HG02678 (cell line): Measurements from ENCODE around the gene CEP104.
"Not testable (repeated sequence)": the region's sequence is repeated elsewhere in the genome, so short reads cannot be mapped to it uniquely, and the experiment has no call there.

Source experiments
- ATAC-seq: cut with Tn5 transposase; IDR thresholded peaks from one replicate; pipeline ENCODE4 v1.9.1; 2021; ENCODE audit warnings: mild to moderate bottlenecking, moderate library complexity; ENCODE audit not compliant: unreplicated experiment

Gene CEP104

DNA sequence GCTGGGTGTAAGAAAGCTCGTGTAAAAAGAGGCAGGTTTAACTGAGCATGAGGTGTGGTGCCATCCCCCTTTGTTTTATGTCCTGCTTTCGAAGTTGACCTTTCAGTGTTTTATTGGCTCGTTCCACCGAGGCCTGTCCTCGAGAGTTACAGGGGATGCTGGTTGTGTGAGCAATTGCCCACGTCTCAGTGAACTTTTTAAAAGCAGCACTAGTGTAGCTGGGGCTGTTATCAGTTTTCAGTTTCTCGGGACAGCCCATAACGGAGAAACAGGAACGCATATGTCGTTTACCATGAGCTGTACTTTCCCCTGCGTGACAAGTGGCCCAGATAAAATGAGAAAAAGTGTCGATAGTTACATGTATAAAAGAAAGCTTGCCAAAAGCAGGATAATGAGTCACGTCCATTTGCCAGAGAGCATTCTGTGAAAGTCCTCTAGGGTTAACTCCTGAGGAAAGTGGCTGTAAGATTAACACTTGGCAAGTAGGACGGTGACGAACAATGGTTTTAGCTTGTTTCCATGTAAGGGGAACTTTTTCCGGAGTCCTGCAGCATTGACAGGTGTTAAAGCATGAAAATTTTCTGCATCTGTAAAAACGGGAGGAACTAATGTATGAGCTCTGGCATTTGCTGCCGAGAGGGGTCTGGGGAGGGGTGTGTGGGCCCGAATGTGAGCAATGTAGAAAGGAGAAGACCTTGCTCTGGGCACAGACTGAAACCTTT lies 52.9 kb downstream of the CEP104 start:
- ATAC-seq = no peak

DNA sequence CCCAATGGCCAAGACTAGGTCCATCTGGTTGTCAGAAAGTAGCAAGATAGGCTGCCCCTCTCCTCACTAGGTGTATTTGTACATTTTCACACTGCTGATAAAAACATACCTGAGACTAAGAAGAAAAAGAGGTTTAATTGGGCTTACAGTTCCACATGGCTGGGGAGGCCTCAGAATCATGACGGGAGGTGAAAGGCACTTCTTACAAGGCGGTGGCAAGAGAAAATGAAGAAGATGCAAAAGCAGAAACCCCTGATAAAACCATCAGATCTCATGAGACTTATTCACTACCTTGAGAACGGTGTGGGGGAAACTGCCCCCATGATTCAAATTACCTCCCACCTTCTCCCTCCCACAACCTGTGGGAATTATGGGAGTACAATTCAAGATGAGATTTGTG lies 56.2 kb downstream of the CEP104 start:
- not testable (repeated sequence) for ATAC-seq

DNA sequence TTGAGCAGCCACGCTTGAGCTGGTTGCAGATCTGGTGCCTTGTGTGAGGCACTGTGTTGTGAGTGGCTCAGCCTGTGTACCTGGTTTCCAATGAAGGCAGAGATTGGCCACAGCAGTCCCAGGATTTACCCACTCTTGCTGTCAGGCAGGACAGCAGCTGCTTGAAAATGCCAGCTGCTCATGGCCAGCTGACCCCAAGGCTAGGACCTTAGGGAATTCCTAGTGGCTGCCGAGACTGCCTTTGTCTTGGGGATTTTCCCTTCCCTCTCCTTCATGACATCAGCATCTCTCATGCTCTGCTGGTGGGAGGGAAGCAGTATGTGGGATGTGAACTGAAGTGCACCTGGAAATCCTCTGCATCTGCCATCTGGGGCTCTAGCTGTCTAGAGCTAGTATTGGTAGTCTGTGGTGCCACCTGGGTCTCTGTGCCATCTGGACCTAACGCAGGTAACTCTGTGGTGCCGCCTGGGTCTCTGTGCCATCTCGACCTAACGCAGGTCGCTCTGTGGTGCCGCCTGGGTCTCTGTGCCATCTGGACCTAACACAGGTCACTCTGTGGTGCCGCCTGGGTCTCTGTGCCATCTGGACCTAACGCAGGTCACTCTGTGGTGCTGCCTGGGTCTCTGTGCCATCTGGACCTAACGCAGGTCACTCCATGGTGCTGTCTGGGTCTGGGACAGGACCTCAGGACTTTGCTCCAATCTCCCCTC lies 56.9 kb downstream of the CEP104 start:
- ATAC-seq = no peak

- ATAC-seq = peak; percentile 98
Observed at GRCh38 chr1:3796215-3797061, 60.6 kb downstream of the CEP104 start, which contains the start of gene LRRC47. TSS of gene LRRC47 (minus strand) at chr1:3796498. CDS start at chr1:3796476, 22 bp downstream.

- no peak for ATAC-seq
Observed at GRCh38 chr1:3795453-3796214, 61.4 kb downstream of the CEP104 start.

GRCh38 chr1:3790952-3791351 lies 66.1 kb downstream of the CEP104 start:
- ATAC-seq = no peak

DNA sequence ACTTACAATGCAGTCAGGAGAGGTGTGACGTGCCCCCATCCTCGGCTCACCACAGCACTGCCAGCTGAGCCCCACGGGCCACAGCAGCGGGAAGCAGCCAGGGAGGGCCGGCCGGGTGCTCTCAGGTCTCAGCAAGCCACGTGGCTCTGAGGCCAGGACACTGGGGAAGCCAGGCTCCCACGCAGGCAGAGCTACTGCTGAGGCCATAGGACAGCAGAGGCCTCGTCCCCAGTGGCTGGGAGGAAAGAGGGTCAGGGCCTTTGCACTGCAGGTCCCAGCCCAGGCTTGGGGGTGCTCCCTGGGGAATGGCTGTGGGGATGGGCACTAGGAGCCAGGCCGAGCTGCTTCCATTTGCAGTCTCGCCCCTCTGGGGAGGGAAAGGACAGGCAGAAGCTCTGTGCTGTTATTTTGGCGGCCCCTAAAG lies 66.5 kb downstream of the CEP104 start:
- ATAC-seq = no peak

DNA sequence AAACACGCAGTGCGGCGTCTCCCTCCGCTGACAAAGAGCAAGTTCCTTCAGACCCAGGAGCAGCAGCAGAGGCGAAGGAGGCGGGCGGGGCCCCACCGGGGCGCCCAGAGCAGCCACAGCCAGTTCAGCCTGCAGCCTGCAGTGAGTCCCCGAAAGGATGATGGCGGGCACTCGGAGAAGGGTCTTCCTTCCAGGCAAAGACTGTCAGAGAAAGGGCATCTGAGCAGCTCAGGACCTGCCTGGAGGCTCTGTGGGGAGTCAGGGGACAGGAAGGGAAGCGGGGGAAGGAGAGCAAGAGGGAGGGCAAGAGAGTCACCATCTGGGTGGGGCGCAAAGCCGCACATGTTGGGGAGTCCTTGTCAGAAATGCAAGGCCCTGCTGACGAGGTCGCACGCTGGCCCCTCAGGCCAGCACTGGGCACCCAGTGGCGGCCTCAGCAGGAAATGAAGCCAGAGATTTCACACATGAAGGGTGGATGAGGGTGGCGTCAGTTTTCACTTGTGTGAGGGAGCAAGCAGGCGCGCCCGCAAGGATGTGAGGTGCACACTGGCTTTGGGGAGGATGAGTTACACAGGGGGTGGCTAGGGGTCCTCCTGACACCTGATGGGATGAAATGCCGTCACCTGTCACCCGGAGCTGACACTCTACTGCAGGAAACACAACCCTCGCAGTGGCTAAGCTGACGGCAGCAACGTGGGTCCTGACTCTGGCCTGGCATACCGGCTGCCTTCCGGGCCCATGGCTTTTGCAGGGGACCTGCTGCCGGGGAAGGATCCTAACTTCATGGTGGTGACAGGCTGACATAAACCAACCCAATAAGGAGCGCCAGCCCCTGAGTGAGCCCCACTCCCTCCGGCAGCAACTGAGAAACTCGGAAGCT lies 67.3 kb downstream of the CEP104 start:
- no peak for ATAC-seq

GRCh38 chr1:3788756-3789420 lies 68.1 kb downstream of the CEP104 start:
- ATAC-seq = no peak

- no peak for ATAC-seq
Observed at GRCh38 chr1:3787745-3788605, 69.0 kb downstream of the CEP104 start.

DNA sequence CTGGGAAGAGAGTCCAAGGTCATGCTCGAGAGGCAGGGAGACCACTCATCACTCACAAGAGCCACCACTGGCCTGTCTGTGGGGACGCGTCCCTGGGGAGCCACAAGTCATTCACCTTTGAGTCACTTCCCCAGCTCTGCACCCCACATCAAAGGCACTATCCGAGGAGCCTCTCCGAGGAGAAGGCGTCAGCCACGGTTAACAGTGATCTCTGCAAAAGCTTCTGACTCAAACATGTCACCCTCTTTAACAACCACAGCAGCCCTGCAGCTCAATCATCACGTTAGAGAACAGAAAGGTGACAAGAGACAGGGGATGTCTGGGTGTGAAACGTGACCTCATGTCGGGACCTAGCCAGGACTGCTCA lies 69.7 kb downstream of the CEP104 start:
- ATAC-seq = no peak

GRCh38 chr1:3786468-3787348 lies 70.3 kb downstream of the CEP104 start:
- no peak for ATAC-seq

GRCh38 chr1:3785456-3786157 lies 71.4 kb downstream of the CEP104 start:
- no peak for ATAC-seq

GRCh38 chr1:3785045-3785444 lies 72.0 kb downstream of the CEP104 start:
- no peak for ATAC-seq

DNA sequence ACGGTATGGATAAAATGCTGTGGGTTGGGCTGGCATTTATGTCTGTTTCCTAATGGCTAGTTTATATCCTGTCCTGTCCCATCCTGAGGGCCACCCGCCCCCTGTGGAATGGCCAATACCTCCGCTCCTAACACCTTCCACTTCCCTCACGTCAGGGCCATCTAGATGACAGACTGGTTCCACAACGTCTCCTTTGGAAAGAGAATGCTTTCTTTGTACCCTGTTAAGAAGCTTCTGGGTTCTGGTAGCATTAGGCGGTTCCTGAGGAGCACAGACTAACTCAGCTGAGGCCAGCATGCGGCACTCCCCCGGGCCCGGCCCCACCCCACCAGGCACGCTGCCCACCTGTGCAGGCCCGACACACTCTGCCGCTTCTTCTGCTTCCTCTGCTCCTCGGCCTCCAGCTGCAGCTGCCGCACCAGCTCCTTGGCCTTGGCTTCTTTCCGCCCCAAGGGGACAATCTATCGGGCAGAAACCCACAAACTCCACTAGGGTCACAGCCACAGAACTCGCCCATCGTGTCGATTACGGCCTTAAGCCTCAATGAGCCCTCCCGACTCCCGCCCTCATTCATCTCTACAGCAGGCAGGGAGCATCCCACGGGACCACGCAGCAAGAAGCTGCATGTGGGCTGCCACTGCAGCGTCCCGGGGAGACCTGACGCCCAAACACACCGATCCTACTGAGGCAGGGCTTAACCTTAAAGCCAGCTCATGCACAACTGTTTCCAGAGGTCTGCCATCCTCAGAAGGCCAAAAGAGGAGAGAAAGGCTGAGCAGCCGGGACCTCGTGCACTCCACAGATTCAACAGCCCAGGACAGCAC lies 73.1 kb downstream of the CEP104 start:
- no peak for ATAC-seq

DNA sequence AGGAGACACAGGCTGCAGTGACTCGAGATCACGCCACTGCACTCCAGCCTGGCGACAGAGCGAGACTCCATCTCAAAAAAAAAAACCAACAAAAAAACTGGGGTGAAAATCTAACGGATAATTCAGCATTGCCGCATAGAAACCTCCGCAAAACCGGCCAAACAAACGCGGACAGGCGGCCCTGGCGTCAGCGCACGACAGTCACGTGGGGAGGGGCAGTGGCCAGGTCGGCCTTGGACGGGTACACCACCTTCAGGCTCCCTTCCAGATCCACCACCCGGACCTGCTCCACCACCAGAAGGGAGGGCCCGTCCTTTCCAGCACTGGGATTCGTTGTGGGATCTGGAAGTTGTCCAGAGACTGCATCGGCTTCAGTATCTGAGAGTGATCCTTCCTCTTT lies 76.1 kb downstream of the CEP104 start:
- no peak for ATAC-seq
